ENCODE measurements around the gene PRUNE2.

DNA sequence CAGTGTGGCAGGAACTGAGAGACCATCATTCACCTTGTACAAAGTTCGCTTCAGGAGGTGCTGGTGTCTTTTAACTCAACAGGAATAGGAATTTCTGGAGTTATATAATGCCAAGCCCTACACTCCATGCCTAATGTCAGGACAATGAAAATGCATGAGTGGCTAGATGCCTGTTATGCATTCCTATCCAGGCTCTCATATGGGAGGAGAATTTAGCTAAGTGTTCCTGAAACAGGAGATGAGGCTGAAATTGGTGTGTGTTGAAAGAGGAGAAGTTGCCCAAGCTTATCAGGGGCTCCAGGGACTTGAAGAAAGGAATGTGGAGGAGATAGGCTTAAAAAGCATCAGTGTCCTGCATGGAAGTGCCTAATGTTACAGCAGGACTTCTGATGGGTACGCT is 26.8 kb upstream of the PRUNE2 start:
- no peak for TF ChIP-seq POLR2A (IDR thresholded peaks at IDR 0.05)
- TF ChIP-seq, protein P1, sequence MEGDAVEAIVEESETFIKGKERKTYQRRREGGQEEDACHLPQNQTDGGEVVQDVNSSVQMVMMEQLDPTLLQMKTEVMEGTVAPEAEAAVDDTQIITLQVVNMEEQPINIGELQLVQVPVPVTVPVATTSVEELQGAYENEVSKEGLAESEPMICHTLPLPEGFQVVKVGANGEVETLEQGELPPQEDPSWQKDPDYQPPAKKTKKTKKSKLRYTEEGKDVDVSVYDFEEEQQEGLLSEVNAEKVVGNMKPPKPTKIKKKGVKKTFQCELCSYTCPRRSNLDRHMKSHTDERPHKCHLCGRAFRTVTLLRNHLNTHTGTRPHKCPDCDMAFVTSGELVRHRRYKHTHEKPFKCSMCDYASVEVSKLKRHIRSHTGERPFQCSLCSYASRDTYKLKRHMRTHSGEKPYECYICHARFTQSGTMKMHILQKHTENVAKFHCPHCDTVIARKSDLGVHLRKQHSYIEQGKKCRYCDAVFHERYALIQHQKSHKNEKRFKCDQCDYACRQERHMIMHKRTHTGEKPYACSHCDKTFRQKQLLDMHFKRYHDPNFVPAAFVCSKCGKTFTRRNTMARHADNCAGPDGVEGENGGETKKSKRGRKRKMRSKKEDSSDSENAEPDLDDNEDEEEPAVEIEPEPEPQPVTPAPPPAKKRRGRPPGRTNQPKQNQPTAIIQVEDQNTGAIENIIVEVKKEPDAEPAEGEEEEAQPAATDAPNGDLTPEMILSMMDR (IDR thresholded peaks at IDR 0.05) = no peak
